HG03103 (cell line): ENCODE measurements around the gene DET1.
"Not testable (repeated sequence)": the region's sequence is repeated elsewhere in the genome, so short reads cannot be mapped to it uniquely, and the experiment has no call there.

Experiments used
- ATAC-seq: cut with Tn5 transposase; IDR thresholded peaks from one replicate; pipeline ENCODE4 v1.9.1; 2021; ENCODE audit warnings: low read depth; ENCODE audit not compliant: unreplicated experiment

DET1 gene

GRCh38 chr15:88469321-88469720 is 77.2 kb downstream of the DET1 start:
- no peak for ATAC-seq

GRCh38 chr15:88468721-88469120 is 77.8 kb downstream of the DET1 start:
- not testable (repeated sequence) for ATAC-seq

- ATAC-seq: peak; percentile 18
Measured at GRCh38 chr15:88467935-88468528, 78.4 kb downstream of the DET1 start.

GRCh38 chr15:88467073-88467934 is 79.2 kb downstream of the DET1 start, which contains the start of the genes MRPL46 and MRPS11:
TSS of gene MRPL46 (minus strand) at chr15:88467388. CDS start at chr15:88467377, 11 bp downstream.
TSS of gene MRPS11 (plus strand) at chr15:88467708. CDS start at chr15:88467718, 10 bp downstream.
- ATAC-seq: peak; percentile 86

- no peak for ATAC-seq
Measured at GRCh38 chr15:88465633-88466224, 80.8 kb downstream of the DET1 start.

- ATAC-seq: no peak
Measured at GRCh38 chr15:88463870-88464532, 82.5 kb downstream of the DET1 start.
